NCI-H2196 treated with DMSO at 0.1 percent for 48 hours (cell line): ENCODE results near the gene FAF1.

Source experiments
- DNase-seq: peaks from one replicate; lab custom pipeline; 2025; ENCODE audit not compliant: unreplicated experiment; lab: John Stamatoyannopoulos, UW

Gene FAF1

GRCh38 chr1:50978144-50978851 is 18.2 kb upstream of the FAF1 start:
- DNase-seq: peak; percentile 70

- no peak for DNase-seq
Observed at GRCh38 chr1:50977575-50978143, 17.6 kb upstream of the FAF1 start.

GRCh38 chr1:50976890-50977574 is 17.0 kb upstream of the FAF1 start:
- DNase-seq: peak; percentile 59

GRCh38 chr1:50976111-50976889 is 16.2 kb upstream of the FAF1 start:
- DNase-seq: no peak

- DNase-seq: no peak
Observed at GRCh38 chr1:50975436-50975835, 15.4 kb upstream of the FAF1 start.

GRCh38 chr1:50974618-50974935 is 14.5 kb upstream of the FAF1 start:
- DNase-seq: no peak

- no peak for DNase-seq
Observed at GRCh38 chr1:50973875-50974617, 14.0 kb upstream of the FAF1 start.

GRCh38 chr1:50973255-50973654 is 13.2 kb upstream of the FAF1 start:
- no peak for DNase-seq

- no peak for DNase-seq
Observed at GRCh38 chr1:50972766-50973165, 12.7 kb upstream of the FAF1 start.

GRCh38 chr1:50971748-50972305 is 11.8 kb upstream of the FAF1 start:
- no peak for DNase-seq

GRCh38 chr1:50970931-50971582 is 11.0 kb upstream of the FAF1 start:
- DNase-seq: no peak

- no peak for DNase-seq
Observed at GRCh38 chr1:50970509-50970887, 10.4 kb upstream of the FAF1 start.

GRCh38 chr1:50969611-50970508 is 9.8 kb upstream of the FAF1 start, which contains the start of gene CDKN2C:
Gene CDKN2C, plus strand, starts transcription at chr1:50970245. Its CDS starts 124 bp downstream, at chr1:50970369.
- DNase-seq: peak; percentile 68

- DNase-seq: no peak
Observed at GRCh38 chr1:50968821-50969610, 8.9 kb upstream of the FAF1 start.

GRCh38 chr1:50968158-50968820 is 8.2 kb upstream of the FAF1 start:
- peak; percentile 89 for DNase-seq

- no peak for DNase-seq
Observed at GRCh38 chr1:50967416-50968157, 7.5 kb upstream of the FAF1 start.

- no peak for DNase-seq
Observed at GRCh38 chr1:50966991-50967390, 6.9 kb upstream of the FAF1 start.
